ENCODE results near the gene WNT5B.

WNT5B gene

DNA sequence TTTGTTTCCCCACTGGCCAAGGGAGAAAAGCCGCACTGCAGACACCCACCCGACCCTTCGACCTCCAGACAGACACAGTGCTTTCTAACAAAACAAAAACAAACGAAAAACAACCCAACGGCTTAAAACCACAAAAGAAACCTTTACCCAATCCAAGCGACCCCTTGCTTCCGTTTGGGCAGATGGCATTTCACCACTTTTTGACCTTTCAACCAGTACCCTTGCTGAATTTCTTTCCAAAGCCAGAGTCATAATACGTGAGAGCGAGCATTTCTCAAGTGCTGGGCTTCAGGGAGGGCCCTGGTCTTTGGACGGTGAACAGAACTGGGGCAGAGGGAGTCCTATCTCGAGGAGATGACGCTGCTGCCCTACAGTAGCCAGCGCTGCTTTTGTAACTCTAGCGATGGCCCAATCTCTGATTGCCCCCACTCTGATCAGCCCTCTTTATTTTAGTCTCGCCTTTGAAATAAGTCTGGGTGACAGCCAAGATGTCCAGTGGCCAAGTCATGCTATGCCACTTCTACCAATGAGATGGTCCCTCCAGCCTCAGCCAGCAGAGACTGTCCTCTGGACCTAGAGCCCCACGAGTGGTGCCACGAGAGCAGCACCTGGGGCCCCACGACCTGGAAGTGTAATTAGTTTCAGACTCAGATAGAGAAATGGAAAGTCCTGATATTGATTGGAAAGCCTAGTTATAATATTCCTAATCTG lies 40.0 kb downstream of the WNT5B start:
- peak overlapping the region; percentile 64; the same call in 1 of the 2 replicates for H2AFZ ChIP-seq (ENCODE audit: low read length)
- no peaks in the 10 kb centered on the region for H3K27me3 ChIP-seq (ENCODE audit: insufficient read depth, low read length, poor library complexity, severe bottlenecking)
- H3K9me2 ChIP-seq (replicated peaks; ENCODE audit: low read depth, low read length): no peaks in the 10 kb centered on the region
- TF ChIP-seq CTCF (conservative IDR thresholded peaks at IDR 0.05; ENCODE audit: low read length): no peak
- no peak for TF ChIP-seq EZH2phosphoT487 (IDR thresholded peaks at IDR 0.05; ENCODE audit: borderline replicate concordance)
- no peaks in the 10 kb centered on the region for H3K36me3 ChIP-seq (ENCODE audit: insufficient read depth, low read length)
- peaks cover 40% of the 10 kb centered on the region for H3K4me1 ChIP-seq (ENCODE audit: insufficient read depth, low read length, poor library complexity, severe bottlenecking)
- peak overlapping the region; percentile 3 for H3K9ac ChIP-seq (ENCODE audit: low read depth, low read length, poor library complexity, severe bottlenecking)
- H3K4me3 ChIP-seq (ENCODE audit: low read length, poor library complexity, severe bottlenecking): peak overlapping the region; percentile 48
- no peaks in the 10 kb centered on the region; the same call in 1 of the 2 replicates for H3F3A ChIP-seq (ENCODE audit: low read depth)
- H4K20me1 ChIP-seq (ENCODE audit: insufficient read depth, low read length, poor library complexity, severe bottlenecking): no peaks in the 10 kb centered on the region
- H3K9me3 ChIP-seq (ENCODE audit: insufficient read depth, low read depth, low read length): no peaks in the 10 kb centered on the region
- H3K4me2 ChIP-seq (ENCODE audit: low read depth, low read length, poor library complexity, severe bottlenecking): peak overlapping the region; percentile 67
- no peaks in the 10 kb centered on the region for H3K79me2 ChIP-seq (ENCODE audit: insufficient read depth, low read length)

DNA sequence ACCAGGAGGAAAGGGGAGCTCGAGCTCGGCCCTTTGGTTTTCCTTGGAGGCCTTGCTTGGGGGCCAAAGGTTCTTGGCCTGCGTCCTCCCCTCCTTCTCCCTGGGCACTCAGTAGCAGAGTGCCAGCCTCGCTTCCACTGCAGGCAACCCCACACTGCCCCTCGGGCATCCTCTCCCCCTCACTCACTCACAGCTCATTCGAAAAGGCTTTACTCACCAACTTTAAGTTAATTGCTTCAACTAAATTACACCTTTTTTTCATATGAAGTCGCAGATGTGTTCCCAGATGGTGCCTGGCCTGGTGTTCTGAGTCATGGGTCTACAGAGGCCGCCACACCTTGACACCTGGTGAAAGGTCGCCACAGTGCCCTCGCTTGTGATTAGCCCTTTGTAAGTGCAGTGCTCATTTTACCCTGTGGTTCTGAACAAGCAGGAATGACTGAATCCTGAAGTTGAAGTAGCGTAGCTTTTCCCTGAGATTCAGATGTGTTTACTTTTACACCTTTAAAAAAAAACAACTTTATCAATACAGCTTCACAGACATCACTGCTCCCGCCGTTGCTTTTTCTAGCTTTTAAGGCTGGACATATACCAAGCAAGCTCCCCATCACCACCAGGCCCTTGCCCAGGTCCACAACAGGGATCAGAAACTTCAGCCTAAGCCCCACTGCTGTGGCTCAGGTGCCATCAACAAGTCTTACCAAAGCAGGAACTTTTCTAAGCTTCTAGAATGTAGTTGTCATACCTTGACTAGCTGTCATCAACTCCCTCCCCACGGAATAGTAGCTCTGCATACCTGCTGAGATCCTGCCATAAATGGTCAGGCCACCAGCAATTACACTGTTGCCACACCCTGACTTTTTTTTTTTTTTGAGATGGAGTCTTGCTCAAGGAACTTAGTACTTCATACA lies 41.6 kb downstream of the WNT5B start:
- Histone ChIP-seq H3K27me3 (ENCODE audit: insufficient read depth, low read length, poor library complexity, severe bottlenecking) (no peaks in the 10 kb centered on the region), H3K4me2 (ENCODE audit: low read depth, low read length, poor library complexity, severe bottlenecking) (no peak overlapping the region), H3K9me2 (replicated peaks; ENCODE audit: low read depth, low read length) (no peaks in the 10 kb centered on the region), H3K4me1 (ENCODE audit: insufficient read depth, low read length, poor library complexity, severe bottlenecking) (peaks cover 33% of the 10 kb centered on the region), H2AFZ (ENCODE audit: low read length) (no peak overlapping the region), H3K9me3 (ENCODE audit: insufficient read depth, low read depth, low read length) (no peaks in the 10 kb centered on the region), H3K79me2 (ENCODE audit: insufficient read depth, low read length) (no peaks in the 10 kb centered on the region), H3F3A (ENCODE audit: low read depth) (no peaks in the 10 kb centered on the region; the same call in 1 of the 2 replicates), H4K20me1 (ENCODE audit: insufficient read depth, low read length, poor library complexity, severe bottlenecking) (no peaks in the 10 kb centered on the region), H3K36me3 (ENCODE audit: insufficient read depth, low read length) (no peaks in the 10 kb centered on the region), H3K4me3 (ENCODE audit: low read length, poor library complexity, severe bottlenecking) (no peak overlapping the region), H3K9ac (ENCODE audit: low read depth, low read length, poor library complexity, severe bottlenecking) (no peak overlapping the region)
- TF ChIP-seq CTCF (conservative IDR thresholded peaks at IDR 0.05; ENCODE audit: low read length) (no peak), EZH2phosphoT487 (IDR thresholded peaks at IDR 0.05; ENCODE audit: borderline replicate concordance) (no peak)

GRCh38 chr12:1676043-1676442 lies 47.0 kb downstream of the WNT5B start:
- TF ChIP-seq EZH2phosphoT487 (IDR thresholded peaks at IDR 0.05; ENCODE audit: borderline replicate concordance) (no peak), CTCF (conservative IDR thresholded peaks at IDR 0.05; ENCODE audit: low read length) (no peak)
- Histone ChIP-seq H3K4me3 (ENCODE audit: low read length, poor library complexity, severe bottlenecking) (no peak overlapping the region), H3K36me3 (ENCODE audit: insufficient read depth, low read length) (no peaks in the 10 kb centered on the region), H2AFZ (ENCODE audit: low read length) (no peak overlapping the region), H3K4me1 (ENCODE audit: insufficient read depth, low read length, poor library complexity, severe bottlenecking) (no peaks in the 10 kb centered on the region), H3K27me3 (ENCODE audit: insufficient read depth, low read length, poor library complexity, severe bottlenecking) (no peaks in the 10 kb centered on the region), H4K20me1 (ENCODE audit: insufficient read depth, low read length, poor library complexity, severe bottlenecking) (no peaks in the 10 kb centered on the region), H3K79me2 (ENCODE audit: insufficient read depth, low read length) (no peaks in the 10 kb centered on the region), H3K9me2 (replicated peaks; ENCODE audit: low read depth, low read length) (no peaks in the 10 kb centered on the region), H3F3A (ENCODE audit: low read depth) (no peaks in the 10 kb centered on the region), H3K9ac (ENCODE audit: low read depth, low read length, poor library complexity, severe bottlenecking) (no peak overlapping the region), H3K4me2 (ENCODE audit: low read depth, low read length, poor library complexity, severe bottlenecking) (no peak overlapping the region), H3K9me3 (ENCODE audit: insufficient read depth, low read depth, low read length) (no peaks in the 10 kb centered on the region)

Measured in Loucy (cell line).